HG03060 (cell line): Measurements from ENCODE around the gene SAMD13.

Source experiments
- ATAC-seq: cut with Tn5 transposase; IDR thresholded peaks from one replicate; pipeline ENCODE4 v1.9.1; 2021; ENCODE audit warnings: low read depth, moderate number of reproducible peaks; ENCODE audit not compliant: unreplicated experiment

SAMD13 gene

GRCh38 chr1:84367219-84367618 is 65.7 kb downstream of the SAMD13 start:
- no peak for ATAC-seq

DNA sequence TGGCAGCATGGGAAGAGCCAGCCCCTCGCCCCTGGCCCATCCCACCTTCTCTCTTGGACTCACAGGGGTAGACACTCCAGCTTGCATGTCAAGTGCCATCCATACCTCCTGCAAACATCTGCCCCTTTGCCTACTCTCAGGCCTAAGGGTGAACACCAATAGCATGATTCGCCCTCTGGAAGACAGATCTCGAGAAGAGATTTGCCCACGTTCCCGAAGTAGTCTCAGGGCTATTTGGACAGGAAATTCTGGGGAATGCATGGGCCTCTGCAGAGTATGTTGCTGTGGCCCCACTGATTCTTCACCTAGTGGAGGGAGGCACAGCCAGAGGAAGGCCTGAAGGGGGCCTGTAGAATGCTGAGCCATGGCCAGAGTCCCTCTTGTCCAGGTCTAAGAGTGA is 66.9 kb downstream of the SAMD13 start:
- ATAC-seq: no peak

DNA sequence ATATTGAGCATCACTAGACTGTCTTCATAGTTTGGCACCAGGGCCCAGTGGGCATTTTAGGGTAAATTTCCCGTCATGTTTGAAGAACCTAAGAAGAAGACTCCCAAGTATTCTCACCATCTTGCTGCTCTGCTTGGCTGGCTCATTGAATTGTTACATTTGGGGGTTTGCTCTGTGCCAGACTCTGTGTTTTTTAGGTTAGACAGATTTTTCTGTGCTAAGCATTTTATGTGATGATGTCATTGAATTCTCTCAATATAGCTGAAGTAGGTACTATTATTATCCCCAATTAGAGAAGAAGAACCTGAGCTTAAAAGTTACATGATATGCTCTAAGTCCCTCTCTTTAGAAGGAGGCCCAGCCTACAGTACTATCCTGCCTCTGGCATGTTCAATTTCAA is 68.8 kb downstream of the SAMD13 start:
- no peak for ATAC-seq

DNA sequence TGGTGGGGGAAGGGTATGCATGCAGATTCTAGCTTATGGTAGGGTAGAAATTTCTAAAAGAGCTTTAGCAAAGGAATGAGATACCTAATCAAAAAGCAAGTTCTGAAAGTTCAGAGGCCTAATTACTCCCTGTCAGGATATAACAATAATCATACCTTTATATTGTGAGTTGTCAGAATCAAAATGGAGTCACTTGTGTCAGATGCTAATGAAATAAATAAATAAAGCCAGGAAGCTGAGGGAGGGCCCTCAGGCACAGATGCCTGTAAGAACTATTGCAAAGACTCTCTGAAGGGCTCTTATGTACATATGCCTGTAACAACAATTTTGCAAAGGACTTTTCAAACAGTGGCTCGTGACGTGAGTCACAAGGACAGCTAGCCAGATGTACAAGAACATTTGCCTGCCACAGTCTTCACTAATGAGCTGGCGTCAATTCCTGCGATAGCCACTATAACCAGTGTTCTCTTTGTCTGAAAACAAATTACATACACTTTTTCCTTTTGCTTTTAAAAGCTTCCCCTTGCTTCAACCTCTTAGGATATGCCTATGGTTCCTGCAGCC is 69.4 kb downstream of the SAMD13 start:
- no peak for ATAC-seq

DNA sequence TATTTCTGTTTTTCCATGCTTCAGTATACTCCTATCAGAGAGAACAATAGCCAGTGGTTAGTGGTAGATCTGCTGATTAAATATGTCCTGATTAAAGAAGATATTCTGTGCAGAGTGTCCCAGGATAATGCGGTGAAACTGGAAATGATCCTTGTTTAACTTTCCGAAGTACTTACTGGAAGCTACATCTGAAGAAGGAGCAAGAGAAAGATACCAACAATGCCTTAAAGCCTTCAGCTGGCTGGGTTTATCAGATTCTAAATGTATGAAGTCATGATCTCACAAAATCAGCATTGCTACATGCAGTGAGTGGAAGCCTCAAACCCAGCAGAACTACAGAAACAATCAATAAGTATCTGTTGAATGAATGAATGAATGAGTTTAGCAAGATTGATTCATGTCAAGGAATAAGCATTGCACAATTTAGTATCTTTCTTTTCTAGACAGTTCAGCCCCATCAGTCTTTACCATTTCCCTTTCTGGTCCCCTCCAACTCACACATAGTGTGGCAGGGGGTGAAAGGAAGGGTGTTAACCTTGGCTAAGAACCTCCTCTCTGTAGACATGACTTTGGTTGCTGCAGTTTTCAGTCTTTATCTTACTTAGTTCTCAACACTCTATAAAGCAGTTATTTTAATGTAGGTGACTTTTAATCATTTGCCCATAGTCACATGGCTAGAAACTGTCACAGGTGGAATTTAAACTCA is 72.1 kb downstream of the SAMD13 start:
- ATAC-seq: no peak

DNA sequence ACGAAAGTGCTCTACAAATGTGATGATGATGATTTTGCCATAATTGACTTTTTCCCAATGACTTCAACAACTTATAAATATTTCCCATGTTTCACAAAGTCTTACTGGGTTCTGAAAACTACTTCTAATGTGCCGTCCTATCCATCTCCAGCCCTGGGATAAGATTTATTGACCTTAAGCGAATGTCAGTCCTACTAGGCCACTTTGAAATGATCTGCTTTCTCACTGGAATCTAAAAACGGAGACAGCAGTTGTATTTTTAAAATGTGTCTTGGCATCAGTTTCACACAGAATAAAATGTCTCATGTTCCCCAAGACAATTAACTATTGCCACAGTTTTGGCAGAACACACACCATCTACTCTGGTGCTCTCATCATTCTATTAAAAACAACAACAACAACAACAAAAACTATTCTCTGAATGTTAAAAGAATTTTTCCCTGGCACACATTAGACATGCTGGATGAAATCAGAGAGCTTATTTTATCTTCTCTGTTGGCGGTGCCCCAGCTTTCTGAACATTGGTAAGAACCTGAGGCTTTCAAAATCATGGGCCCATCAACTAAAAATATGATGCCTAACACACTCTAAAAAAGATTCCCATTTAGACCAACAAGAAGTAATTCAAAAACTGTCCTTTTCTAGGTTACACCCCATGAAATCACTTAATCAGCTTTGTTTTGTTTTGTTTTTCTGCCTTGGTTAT is 73.6 kb downstream of the SAMD13 start:
- ATAC-seq: no peak

DNA sequence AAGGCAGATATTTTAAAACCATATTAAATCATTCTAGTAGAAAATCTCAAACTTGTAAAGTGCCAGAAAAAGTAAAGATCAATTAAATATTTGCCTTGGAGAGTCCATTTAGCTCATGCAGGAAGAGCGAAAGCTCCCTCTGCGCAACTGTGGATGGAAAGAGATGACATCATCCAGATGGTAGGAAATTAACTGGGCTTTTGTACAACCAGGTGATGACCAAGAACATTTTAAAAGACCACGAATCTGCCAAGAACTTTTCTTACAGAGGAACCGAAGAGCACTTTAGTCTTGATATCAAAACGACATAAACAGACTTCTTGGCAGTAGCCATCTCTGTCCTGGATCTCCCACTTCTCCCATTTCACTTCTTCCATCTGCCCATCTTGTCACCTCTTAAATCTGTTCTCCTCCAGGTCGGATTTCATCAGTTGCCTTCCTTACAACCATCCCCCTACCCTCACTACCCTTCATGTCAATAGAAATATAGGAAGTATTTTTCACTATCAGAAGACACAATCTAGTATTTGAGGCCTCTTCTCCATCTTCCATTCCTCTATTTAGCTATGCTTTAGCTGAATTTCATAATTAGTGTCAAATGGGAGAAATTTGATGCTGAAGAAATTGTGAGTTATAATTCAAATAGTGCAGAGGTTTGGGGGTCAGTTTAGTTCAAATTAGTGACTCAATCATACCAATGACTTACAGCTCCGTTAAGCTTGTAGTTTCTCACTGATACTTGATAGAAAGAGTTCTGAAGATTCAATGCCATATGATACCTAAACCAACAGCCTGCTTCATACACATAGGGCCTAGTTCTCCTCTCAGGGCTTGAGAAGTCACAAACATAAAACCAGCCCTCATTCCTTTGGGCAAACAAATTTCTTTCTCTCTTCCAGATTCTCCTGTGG is 74.7 kb downstream of the SAMD13 start:
- ATAC-seq: no peak

DNA sequence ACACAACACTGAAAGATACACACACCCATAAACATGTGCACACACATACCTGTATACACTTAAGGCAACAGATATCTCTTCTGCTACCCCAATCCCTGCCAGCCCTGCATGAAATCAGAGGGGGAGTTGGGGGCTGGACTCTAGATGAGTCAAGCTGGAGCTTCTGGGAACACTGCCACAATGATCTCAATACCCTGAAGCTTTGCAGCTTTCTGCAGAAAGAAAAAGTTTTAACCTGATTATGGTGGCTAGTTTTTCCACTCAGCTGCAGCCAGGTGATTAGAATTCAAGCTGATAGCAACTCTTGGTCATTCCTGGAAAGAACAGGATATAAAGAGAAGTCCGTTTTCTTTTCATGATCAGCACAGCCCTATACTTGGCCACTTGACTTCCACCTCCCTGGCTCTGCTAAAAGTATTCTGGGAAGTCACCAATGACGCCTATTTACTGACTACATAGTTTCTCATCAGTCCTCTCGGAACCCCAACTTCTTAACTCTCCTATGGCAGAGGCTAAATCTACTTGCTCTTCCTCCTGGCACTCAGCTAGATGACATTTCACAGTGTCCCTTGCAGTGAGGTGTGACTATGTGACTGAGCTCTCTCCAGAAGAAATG is 76.1 kb downstream of the SAMD13 start:
- ATAC-seq: no peak

- ATAC-seq: no peak
Observed at GRCh38 chr1:84379138-84379916, 77.8 kb downstream of the SAMD13 start.

DNA sequence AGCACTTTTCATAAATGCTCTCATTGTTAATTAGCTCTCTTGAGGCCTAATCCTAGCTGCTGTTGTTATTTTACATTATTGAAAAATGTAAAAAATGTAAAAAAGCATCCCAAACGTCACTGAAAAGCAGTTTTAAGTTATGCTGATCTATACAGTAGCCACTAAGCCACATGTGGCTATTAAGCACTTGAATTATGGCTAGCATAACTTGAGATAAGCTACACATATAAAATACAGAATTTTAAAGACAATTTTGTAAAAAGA is 78.3 kb downstream of the SAMD13 start:
- ATAC-seq: no peak

DNA sequence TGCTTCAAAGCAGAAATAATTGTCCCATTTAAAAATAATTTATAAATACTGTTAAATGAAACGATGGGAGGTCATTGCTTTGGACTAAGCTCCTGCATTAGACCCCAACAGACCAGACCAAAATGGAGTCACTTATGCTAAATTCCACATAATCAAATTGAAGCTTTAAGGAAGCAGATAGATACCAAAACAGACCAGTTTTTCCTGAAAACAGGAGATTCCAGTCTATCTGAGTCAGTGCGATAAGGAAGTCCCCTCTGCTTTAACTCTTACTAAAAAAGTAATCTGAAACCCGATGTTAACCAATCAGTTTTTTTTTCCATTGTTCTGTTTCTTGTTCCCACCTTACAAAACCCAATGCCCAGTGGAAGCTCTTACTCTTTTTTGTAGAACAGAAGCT is 80.6 kb downstream of the SAMD13 start:
- no peak for ATAC-seq

DNA sequence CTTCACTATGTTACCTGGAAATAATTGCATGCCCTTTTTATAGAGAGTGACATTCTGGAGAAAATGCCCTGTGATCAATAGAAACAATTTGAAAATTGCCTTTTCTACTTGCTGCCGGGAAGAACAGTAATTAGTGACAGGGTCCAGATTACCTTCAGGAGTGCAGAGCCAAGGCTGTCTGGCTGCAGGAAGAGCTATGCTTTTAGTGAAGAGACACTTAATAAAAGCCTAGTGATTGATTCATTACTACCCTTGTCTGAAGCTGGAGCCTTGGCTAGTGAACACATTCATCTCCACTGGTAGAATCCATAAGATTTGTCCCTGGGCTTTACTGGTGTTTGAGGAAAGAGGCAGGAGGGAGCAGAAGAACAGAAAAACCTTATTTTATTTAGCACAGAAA is 83.8 kb downstream of the SAMD13 start:
- ATAC-seq: no peak

DNA sequence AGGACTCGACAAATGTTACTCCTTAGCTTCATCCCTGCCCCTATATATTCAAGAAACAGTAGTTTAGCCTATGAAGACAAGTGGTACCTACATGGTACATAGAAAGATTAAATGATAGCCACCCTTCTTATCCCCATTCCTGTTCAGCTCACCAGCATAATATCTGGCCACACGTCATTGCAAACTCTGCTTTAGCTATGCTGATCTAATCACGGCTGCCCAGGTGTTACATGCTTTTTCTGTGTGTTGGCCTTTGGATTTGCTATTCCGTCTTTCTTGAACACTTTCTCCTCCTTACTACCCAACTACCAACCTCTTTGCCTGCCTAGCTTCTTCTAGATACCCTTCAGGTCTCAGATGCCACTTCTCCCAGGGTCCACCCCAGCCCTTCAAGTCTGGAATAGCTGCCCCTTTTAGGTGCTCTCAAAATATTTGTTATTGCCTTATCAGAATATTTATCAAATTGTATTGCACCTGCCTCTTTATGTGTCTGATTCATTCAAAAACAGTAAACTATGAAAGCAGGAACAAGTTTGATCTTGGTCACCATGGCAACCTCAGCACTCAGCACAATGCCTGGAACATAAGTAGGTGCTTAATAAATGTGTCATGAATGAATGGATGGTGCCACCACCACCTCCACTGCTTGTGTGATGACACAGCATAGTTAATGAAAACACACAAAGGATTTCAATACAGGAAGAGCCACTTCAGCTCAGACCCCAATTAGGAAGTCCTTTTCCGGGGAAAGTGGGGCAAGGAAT is 85.4 kb downstream of the SAMD13 start:
- no peak for ATAC-seq

- no peak for ATAC-seq
Observed at GRCh38 chr1:84387480-84388163, 86.1 kb downstream of the SAMD13 start.

GRCh38 chr1:84390226-84390625 is 88.7 kb downstream of the SAMD13 start:
- ATAC-seq: no peak

- ATAC-seq: no peak
Observed at GRCh38 chr1:84398175-84399155, 97.0 kb downstream of the SAMD13 start, which contains the start of gene DNASE2B. Gene DNASE2B (plus strand): TSS chr1:84398484. CDS start chr1:84398565, 81 bp downstream.
